C4-2B (cell line): ENCODE measurements around the gene FBXL16.

Experiments used
- CTCF ChIP-seq: fragments of 450-650 bp; conservative IDR thresholded peaks from 2 replicates; pipeline ENCODE4 v1.5.1; 2017; ENCODE audit warnings: mild to moderate bottlenecking
- ZFX ChIP-seq: fragments of 450-650 bp; IDR thresholded peaks from 2 replicates; pipeline ENCODE4 v1.6.1; 2017

- TF ChIP-seq CTCF: no peak
- no peak for TF ChIP-seq ZFX
Measured at GRCh38 chr16:677316-678190, 28.0 kb downstream of the FBXL16 start.
